ENCODE results near the gene STPG4.

Gene STPG4

DNA sequence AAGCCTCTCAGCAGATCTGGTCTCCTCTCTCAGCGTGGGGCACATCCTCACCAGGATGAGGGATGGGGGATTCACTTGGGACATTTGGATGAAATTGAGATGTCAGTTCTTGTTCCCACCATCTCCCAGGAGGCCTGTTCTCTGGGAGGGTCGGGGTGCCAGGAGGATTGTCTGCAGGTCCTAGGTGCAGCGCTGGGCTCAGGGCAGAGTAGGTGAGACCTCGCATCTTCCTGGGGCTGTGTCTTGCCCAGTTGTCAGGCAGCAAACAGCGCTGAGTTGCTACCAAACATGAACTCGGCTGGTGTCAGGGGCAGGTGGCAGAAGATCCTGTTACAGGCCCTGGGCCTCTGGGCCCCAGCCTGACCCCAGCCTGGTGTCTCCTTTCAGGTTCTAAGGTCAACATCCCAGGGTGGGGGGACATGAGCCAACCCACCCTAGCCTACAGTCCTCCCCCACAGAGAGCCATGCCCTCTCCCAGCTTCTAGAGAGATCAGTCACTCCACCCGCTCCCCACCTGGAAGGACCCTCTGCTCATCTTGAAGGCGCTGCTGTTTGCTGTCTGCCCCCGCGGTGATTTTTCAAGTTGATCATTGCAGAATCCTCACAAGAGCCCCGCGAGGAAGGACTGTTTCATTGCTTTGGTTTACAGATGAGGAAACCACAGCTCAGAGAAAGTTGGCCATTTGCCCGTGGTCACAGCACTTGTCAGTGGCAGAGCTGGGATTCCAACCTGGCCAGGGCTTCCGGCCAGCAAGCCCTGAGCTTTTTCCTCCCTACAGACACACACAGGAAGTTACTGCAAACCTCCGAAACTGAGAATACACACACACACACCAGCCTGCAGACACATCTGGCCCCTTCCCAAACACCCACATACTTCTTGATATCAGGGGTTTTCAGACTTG is 83.9 kb downstream of the STPG4 start:
- DNase-seq (ENCODE audit: low read depth) = peak; percentile 17

DNA sequence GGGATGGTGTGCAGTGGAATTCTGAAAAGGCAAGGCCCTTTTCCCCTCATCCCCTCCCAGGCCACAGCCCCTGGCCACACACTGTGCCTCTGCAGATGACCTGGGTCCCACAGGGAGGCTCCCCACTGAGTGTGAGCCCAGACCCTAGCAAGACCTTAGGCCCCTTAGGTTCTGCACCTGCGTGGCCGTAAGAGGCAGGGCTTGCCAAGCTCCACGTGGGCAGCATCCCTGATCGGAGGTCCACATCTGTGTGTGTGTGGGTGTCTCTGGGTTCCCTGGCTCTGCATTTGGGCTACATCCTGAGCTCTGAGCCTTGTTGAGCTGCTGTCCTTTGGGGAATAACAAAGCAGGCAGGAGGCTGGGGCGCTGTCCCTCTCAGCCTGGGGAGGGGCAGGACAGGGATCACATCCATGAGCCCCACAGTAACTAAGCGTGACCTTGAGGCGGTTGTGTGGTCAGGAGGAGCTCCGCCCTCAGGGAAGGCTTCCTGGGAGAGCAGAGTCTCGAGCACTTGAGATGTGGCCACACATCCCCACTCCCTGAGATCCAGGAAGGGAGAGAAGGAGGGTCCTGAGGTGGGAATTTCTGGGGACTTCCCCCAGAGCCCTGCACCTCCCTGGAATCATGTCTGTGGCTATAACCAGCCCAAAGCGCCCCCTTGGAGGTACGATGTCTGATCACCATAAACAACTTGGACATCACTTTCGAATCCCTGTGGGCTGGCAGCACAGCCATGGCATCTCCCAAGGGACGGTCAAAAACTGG is 84.8 kb downstream of the STPG4 start:
- DNase-seq (ENCODE audit: low read depth) = no peak

DNA sequence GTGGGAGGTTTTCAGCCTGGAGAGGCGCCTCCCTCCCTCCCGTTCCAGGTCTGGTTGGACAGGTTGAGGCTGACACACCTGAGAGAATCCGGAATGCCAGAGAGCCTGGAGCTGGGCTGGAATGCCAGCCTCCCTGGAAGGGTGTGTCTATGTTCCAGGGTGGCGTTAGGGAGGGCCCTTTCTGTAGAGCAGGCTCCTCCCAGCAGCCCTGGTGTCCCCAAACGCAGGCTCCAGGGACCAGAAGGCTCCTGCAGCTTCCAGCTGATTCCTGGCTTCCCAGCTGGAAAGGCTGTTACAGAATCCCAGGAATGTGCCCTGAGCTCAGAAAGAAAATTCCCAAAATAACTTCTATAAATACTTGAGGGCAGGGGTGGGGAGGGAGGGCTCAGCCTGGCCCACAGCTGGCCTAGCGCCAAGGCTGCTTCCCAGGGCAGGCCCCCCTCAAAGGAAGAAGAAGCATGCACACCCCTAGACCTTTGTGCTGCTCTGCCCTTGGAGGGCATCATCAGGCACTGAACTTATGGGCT is 85.4 kb downstream of the STPG4 start:
- DNase-seq (ENCODE audit: low read depth) = no peak

DNA sequence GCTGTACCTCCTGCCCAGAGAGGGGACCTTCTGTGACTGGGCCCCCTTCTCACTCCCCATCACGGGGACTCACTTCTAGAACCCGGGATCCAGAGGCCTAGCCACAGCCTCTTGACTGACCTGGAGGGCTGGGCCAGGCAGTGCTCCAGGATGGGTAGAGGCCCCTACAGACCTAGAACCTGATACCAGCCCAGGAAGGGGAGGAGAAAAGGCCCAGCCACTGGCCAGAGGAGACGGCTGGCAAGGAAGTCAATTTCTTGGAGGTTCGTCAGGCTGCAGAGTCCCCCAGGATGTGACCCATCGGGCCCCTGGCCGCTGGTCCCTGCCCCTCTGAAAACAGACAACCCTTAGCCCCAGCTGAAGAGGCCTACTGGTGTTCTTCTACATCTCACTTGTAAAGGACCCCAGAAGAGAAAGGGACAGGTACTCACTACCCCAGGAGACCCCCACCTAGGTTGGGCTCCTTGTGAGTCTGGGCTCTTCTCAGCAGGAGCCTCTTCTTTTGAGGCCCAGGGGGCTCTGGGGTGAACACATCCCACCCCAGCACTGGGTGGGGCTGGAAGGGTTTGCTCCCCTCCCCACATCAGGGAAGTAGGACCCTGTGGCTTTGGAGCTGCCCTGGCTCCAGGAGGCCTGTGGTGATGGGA is 86.0 kb downstream of the STPG4 start:
- DNase-seq (ENCODE audit: low read depth) = no peak

DNA sequence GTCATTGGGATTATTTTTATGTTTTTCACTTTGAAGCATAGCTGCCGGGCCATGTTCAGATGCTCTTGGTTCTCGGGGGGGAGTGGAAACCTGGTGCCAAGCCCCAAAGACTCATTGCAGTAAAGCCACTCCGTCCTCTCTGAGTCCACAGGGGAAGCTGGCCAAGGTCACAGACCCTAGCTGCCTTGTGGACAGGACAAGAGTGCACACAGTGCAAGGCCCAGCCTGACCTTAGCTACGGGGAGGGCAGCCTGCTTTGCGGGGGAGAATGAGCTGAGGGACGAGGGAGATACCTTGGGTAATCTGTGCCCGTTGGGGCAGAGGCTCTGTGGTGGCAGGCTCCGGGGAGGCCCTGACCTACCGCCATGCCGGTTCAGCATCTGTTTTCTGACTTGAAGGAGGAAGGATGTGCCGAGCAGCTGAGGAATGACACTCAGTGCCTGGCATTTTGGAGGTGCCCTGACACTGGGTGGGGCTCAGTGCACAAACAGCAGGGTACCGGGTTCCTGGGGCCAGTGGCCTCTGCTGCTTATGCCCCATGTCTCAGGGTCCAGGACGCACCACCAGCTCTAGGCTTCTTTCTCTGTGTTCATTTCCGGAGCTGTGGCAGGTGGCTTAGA is 87.2 kb downstream of the STPG4 start:
- DNase-seq (ENCODE audit: low read depth) = no peak

DNA sequence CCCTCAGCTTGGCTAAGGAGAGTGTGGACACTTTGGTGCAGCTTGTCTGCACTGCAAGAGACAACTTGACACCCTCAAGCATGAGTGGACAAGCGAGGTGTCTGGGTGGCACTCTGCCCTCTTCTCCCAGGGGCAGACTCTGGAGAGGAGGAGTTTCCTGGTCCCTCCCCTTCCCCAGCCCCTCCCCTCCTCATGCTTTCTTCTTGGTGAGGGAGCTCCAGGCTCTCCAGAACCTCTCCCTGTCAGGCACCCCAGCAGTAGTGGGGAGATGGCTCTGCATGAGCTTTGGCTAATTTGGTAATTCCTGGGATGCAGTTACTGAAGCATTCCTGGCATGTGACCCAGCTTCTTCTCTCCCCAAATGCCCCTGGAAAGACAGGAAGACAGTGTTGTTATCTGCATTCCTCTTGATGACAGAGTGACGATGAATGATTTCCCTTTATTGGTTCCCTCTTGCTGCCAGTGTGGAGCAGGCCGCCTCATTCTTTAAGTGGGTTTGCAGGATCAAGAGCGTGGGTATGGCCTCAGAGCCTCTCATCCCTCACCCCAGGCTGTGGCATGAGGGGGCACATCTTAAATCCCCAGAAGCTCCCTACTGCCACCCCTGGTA is 89.2 kb downstream of the STPG4 start:
- no peak for DNase-seq (ENCODE audit: low read depth)

DNA sequence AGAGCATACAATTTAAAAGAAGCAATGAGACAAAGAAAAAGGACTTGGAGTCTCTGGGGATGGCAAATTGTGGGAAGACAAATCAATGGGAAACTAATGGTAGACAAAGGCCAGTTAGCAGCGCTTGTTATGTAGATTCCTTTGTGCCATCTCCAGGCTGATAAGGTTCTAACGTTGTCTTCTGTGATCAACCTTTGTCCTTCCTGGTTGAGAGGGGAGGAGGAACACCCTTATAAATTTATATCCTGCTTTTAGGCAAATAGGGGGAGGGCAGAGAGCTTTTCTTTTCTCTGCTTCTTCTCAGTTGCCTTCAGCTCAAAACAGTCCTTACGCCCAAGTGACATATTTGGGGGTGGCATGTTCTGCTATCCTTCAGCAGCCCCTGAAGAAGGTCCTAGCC is 89.8 kb downstream of the STPG4 start:
- no peak for DNase-seq (ENCODE audit: low read depth)

DNA sequence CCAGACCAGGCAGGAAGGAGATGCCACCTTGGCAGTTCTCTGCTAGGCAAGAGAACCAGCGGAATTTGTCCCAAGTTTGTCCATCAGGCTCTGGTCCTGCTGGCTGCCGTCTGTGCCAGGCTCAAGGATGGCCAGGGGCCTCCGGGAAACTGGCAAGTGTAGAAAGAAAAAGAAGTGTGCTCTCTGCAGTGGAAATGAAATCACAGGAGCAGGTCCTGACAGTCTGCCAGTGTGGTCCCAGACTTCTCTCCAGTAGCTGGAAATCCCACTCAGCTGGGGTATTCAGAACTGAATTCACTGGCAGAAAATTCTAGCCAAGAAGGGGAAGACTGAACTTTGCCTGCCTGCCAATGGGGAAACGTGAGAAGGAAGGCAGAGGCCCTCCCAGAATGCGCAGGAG is 91.0 kb downstream of the STPG4 start:
- DNase-seq (ENCODE audit: low read depth) = no peak

DNA sequence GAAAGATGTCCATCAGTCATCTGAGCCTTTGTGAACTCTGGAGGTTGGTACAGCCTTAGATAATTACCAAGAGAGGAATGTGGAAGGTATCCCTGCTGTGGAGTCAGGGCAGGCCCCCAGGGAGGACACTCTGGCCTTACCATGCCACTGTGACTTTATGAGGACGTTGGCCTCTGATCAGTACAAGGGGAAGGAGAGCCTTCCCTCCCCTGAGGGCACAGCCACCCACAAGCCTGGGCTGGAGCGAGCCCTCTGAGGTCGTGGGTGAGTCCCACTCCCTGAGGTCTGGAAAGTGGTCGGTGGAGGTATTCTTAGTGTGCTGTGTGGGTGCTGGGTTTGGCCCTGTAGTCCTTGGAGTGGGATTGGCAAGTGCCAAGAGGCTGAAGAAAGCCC is 91.6 kb downstream of the STPG4 start:
- DNase-seq (ENCODE audit: low read depth) = no peak

DNA sequence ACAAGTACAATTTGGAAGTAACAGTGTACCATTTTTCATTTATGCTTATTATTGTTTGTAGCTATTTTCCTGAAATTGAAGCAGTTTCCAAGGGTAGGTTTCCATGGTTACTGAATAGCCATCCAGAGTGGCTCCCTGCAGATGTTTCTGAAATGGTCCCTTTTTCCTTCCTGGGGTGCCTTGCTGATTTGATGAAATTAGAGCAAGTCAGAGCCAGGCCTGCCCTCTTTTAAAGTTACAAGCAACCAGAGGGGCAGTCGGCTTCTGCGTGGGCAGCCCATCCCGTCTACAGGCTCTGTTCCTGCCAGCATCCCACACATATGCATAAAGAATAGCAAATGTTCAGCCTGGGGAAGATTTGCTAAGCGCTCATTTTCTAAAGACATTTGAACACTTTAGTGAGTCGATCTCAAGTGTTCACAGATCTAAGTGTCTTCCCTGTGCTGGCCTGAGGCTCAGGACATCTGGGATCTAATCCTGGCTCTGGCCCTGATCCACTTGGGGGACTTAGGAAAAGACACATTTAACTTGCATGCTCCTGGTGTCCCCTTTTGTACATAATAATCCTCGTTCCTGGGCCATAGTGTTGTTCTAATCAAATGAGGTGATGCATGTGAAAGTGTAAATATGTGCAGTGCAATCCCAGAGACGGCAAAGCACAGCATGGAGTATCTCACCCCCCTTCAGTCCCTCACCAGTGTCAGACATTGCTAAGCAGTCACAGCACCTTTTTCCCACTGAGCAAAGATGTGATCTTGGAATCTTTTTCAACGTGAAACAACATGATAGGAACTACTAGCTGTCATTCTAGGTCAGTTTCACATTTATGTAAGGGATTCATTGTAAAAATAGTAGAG is 92.2 kb downstream of the STPG4 start:
- DNase-seq (ENCODE audit: low read depth) = no peak

DNA sequence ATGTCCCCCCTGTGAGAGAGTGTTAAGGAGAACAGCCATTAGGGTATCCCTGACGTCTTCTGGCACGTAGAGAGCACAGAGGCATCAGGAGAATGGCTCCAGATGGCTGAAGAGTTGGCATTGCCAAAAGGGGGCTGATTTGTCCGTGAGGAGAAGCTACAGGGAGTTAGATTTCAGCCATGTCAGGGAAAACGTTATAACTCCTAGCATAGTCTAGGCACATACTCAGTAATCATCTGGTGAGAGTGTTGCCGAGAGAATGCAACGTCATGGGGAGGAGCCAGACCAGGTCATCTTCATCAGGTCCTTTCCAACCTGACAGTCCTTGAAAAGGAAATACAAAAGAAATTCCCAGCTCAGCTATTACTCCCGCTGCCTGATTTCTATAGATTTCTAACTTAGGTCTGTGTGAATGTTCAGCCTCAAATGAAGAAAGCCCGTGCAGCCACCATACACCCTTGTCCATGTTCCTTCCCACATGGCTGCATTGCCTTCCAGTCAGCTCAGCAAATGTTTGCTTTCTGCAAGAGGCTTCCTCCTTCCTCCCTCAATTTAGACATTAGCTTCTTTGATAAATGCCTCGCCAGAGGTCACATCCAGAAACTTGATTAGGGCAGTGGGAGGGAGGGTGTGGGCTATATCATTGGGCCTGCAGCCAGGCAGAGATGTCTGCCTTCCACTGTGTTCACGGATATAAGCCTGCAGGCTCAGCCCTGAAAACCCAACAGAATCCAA is 93.0 kb downstream of the STPG4 start:
- no peak for DNase-seq (ENCODE audit: low read depth)

DNA sequence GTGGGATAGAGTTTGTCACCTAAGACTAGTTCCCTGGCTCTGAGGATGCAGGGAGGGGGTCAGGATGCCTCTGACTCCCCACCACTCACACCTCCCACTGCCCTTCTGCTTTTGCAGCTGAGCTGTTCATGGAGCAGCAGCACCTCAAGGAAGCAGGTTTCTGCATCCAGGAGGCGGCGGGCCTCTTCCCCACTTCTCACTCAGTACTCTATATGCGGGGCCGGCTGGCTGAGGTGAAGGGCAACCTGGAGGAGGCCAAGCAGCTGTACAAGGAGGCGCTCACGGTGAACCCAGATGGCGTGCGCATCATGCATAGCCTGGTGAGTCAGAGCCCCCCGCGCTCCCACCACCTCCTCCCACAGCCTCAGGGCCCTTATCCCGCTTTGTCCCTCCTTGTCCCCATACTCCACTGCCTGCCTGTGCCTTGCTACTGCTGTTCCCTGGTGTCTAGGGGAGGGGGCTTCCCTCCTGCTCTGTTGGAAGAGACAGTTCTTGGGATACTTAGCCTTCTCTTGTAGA is 94.4 kb downstream of the STPG4 start:
- DNase-seq (ENCODE audit: low read depth) = no peak

DNA sequence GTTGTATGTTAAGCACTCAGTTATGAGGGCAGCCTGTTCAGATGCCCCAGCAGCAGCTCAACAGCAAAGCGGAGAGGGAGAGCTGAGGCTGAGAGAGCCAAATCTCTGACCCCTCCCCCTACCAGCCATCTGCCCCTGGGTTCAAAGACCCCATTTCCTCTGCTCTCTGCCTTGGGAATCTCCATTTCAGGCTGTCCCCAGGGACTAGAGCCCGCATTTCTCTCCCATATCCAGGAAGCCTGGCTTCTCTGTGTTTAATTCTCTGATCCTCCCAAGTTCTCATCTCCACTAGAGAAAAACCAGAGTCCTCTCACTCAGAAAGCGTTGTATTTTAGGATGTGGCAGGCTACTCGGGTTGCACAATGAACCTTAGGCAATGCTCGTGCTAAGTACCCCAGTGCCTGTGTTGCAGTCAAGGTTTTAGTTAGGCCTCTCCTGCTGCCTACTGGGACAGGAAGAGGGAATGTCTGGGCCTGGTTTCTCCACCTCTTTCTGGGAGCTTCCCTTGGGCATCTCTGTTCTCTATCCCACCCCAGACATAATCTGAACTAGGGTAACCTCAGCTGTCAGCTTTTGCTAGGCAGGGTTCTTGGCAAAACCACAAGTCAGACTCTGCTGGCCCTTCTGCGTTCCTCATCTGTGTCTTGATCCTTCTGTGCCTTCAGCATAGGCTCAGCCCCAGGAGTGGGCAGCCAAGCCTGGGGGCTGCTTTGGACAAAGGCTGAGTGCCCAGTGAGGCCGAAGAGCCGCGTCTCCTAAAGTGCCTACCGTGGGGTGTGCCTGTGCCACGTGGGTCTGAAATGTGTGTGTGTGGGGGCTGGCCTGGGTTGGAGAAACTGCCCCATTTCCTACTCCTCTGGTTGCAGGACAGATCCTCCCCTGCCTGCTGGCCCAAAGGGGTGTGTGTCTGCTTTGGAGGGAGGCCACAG is 96.8 kb downstream of the STPG4 start:
- no peak for DNase-seq (ENCODE audit: low read depth)

DNA sequence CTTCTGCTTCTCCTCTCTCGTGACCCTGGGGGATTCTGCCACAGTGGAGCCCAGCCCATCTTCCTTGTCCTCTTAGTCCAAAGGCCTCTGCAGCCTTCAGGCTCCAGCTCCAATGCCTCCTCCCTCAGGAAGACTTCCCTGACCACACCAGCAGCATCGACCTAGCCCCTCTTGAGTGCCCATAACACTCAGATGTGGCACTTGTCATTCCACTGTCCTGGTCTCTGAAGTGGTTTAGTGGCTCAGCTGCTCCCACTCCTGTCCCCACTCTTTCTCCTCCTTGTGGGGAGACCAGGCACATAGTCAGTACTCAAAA is 97.5 kb downstream of the STPG4 start:
- no peak for DNase-seq (ENCODE audit: low read depth)

DNA sequence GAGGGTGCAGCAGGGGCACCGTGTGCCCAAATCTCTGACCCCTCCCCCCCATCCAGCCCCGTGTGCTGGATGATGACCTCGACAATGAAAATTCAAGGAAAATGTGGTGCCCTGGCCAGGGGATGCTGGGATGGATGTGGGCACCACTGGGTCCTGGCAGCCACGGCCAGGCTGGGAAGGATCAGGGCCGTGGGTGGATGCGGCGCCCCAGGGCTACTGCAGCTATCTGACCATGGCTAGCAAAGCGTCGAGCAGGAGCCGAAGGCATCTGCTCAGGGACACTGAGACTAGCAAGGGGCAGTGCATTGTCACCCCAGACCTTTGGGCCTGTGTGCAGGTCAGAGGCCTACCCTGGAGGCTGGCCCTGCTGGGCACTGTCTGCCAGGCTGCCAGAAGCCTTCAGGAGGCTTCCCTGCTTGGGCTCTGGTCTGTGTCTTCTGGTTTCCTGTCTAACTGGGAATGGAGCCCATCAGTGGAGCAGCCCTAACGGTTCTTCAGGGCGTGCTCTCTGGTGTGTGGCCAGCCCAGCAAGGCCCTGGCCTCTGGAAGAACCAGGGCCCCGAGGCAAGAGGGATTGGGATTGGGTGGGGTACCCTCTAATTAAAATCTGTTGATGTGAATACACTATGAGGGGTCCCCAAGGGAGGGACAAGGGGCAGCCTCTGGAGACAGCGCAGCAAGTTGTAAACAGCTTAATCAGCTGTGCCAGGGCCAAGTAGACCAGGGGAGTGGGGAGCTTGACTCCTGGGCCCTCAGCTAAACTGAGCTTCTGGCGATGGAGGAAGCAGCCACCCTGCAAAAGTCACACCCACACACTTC is 98.0 kb downstream of the STPG4 start:
- DNase-seq (ENCODE audit: low read depth) = no peak

DNA sequence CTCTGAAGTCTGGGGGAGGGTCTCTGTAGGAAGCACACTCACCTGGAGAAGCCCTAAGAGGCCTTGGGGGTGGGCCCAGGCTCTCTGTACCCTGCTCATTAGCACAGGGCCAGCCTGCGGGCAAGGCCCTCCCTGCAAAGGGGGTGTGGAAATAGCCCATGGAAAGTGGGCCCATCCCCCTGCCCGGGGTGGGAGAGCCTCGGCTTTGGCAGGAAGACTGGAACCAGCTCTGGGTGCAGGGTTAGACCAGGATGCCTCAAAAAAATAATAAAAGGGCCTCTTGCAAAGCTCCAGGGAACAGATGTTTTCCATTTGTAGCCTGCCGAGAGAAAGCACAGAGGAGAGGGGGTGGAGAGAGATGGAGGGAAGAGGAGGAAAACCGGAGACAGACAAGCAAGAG is 98.7 kb downstream of the STPG4 start:
- no peak for DNase-seq (ENCODE audit: low read depth)

DNA sequence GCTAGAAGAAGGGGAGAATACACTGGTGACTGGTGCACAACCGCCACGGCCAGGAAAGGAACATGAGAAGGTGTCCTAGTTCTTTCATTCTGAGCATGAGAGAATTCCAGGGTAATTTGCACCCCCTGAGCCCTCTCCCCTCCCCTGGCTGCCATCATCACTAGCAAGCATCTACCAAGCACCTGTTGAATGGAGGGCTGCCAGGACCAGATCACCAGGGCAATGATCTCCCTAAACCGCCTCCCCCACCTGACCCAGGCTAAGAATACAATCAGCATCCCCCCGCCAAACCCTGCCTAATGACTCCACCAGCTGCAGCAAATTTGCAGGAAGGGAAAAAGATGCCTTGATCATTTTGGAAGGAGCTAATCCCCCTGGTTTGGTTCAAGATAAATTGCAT is 100.2 kb downstream of the STPG4 start:
- no peak for DNase-seq (ENCODE audit: low read depth)

DNA sequence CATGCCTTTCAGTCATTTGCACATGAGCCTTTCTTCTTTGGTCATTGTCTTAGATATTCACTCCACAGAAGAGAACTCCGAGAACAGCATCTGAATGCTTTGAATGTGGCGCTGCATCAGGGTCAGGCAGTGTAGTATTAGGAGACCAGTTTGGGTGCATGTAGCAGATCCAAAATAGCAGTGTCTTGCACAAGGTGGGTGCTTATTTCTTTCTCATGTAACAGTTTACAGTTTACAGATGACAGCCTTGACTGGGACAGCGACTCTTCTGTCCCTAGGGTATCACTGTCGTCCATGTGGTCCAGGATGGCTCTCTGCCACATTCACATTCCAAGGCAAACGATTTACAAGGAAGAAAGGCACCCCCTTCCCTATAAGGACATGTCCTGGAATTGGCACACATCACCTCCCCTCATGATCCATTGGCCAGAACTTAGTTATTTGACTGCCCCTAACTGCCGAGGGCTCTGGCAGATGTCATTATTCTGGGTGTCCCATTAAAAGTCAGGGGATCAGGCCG is 101.0 kb downstream of the STPG4 start:
- no peak for DNase-seq (ENCODE audit: low read depth)
